T-helper 2 cell treated with Interferon-gamma antibody and Interleukin-4, amounts not matched to agents 100 ng/mL and 5 ng/mL, for 36 hours (primary cell): ENCODE results near the gene DCTN2. TPM values are rescaled to one million over a fixed set of nuclear protein-coding genes. Genes with fewer than 3 reads are reported as not detected.
"Not testable (repeated sequence)": the region's sequence is repeated elsewhere in the genome, so short reads cannot be mapped to it uniquely, and the experiment has no call there.

Experiments
- intact Hi-C: fragments of 100-400 bp; cut with micrococcal nuclease; formaldehyde crosslinking; loops from one replicate; pipeline ENCODE4 v1.15.1; 2023
- total RNA-seq: library from RNA; stranded (reverse); gene quantifications from 2 replicates; pipeline ENCODE4 v1.2.3, GENCODE V29; 2022

The DCTN2 gene
- total RNA-seq, 1 donor from 2014 or later: 85.7 TPM

DNA sequence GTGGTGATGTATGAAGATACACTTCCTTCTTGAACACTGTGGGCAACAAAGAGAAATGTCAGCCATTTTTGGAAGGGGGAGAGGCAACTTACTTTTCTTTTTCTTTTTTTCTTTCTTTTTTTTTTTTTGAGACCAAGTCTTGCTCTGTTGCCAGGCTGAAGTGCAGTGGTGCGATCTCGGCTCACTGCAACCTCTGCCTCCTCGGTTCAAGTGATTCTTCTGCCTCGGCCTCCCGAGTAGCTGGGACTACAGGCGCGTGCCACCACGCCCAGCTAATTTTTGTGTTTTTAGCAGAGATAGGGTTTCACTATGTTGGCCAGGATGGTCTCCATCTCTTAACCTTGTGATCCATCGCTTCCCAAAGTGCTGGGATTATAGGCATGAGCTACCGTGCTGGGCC, 29.3 kb downstream of the DCTN2 start:
- intact Hi-C loops: not testable (repeated sequence)

DNA sequence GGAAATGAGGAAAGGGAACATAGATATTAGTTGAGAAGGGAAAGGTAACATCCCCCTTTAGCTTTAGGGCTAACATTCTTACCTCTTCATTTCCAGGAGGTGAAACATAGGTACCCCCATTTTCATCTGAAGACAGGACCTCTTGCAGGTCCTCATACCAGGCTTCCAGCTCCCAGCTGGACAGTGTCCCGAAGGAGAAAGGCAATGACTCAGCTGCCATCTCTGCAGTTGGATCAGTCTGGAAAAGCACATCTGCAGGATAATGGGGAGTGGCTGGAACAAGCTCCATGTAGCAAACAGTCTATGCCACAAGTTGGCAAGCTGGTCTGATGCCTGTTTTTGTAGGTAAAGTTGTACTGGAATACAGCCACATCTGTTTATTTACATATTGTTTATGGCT, 29.8 kb downstream of the DCTN2 start:
- intact Hi-C loops: no loop called here

DNA sequence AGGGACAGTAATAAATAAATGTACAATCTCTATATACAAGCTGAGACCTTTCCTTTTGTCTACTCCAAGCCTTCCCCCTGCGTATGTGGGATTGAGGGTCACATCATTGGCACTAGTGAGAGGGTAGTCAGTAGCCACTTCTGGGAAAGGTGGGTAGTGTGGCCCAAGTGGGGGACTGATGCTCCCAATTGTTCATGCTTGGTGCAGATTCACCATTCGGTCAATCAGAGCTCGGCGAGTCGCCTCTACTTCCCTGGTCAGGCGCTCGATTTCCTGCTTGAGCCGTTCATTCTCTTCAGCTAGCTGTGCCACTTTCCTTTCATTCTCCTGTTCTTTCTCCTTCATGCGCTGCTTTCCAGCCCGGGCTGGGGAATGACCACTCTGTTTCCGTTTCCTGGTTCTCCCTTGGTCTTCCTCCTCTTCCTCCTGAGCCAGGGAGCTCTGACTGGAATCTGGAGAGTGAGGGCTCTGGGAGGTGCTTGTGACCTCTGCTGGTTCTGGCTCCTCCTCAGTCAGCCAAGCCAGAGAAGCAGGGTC, 30.3 kb downstream of the DCTN2 start:
- intact Hi-C loops: no loop called here

DNA sequence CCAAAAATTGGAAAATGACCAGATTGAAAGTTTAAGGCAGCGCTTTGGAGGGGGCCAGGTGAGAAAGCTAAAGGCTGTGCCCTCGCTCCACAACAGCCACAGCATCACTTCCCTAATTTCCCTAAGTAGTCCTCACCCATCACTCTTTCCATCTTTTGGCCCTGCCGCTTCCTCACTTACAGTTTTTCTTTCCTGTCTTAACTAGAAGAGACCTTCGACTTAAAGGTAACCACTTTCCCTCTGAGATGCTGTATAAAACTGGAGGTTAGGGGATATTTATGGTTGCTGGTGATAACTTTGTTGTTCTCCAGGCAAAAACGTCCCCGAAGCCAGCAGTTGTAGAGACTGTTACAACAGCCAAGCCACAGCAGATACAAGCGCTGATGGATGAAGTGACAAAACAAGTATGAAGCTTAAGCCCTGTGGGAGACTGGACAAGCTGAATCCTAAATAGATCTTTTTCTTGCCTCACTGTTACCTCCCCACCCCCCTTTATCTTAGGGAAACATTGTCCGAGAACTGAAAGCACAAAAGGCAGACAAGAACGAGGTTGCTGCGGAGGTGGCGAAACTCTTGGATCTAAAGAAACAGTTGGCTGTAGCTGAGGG, 31.0 kb downstream of the DCTN2 start:
- intact Hi-C loops: no loop called here

DNA sequence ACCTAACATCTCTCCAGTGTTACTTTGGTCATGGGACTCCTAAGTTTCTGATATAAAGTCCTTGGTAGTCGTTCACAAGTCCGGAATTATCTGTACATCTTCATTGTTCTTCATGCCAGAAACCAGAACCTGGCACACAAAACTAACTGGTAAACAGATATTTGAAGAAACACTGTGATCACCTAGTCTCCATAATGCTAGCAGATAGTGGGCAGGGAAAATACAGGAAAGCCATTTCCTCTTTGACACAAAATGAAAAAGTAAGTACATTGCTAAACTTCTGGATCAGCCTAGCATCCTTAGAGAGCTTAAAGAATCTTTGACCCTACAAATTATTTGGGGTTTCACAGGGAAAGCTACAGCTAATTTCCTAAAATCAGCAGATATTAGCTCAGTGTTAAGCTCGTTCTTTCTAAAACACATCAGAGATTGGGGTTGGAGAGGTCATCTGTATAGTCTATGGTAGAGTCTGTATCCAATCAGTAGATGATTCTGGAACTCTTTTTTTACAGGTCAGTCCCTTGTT, 31.5 kb downstream of the DCTN2 start:
- intact Hi-C loops: no loop called here

DNA sequence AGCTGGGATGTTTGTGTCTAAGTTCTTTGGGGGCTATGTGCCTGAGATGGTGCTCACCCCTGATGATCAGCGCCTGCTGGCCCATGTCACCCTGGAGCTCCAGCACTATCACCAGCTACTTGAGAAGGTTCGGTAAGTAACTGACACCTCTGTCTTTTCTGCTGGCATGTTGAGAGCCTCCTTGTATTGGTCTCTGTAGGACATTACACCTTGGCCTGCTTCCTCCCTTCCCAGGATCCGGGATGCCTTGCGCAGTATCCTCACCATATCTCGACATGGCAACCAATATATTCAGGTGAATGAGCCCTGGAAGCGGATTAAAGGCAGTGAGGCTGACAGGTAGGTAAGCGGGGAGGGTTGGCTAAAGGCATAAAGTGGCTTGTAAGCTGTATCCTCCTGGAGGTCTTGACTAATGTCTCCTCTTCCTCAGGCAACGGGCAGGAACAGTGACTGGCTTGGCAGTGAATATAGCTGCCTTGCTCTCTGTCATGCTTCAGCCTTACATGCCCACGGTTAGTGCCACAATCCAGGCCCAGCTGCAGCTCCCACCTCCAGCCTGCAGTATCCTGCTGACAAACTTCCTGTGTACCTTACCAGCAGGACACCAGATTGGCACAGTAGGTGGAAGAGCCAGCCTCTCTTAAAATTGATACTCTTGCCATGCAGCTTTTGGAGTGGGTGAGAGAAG, 32.1 kb downstream of the DCTN2 start:
- intact Hi-C loops: no loop called here

DNA sequence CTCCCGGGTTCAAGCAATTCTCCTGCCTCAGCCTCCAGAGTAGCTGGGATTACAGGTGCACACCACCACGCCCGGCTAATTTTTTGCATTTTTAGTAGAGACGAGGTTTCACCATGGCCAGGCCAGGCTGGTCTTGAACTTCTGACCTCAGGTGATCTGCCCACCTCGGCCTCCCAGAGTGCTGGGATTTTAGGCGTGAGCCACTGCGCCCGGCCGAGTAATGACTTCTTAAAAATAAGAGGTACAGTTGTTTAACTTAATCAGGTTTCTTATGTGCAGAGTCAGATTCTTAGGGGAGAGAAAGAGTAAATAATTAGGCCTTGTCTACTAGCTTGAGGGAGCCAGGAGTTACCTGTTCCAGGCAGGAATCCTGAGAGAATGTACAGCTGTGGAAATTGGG, 32.7 kb downstream of the DCTN2 start:
- intact Hi-C loops: not testable (repeated sequence)

DNA sequence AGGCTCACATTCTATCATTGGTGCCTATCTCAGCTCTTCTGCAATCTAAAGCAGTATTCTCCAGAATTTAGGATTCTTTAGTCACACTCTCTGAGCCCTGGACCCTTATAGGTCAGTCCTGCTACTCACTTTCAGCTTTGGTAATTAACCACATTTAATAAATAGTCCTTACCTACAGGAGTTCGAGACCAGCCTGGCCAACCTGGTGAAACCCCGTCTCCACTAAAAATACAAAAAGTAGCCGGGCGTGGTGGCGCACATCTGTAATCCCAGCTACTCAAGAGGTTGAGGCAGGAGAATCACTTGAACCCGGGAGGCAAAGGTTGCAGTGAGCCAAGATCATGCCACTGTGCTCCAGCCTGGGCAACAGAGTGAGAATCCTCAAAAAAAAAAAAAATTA, 33.3 kb downstream of the DCTN2 start:
- intact Hi-C loops: not testable (repeated sequence)

DNA sequence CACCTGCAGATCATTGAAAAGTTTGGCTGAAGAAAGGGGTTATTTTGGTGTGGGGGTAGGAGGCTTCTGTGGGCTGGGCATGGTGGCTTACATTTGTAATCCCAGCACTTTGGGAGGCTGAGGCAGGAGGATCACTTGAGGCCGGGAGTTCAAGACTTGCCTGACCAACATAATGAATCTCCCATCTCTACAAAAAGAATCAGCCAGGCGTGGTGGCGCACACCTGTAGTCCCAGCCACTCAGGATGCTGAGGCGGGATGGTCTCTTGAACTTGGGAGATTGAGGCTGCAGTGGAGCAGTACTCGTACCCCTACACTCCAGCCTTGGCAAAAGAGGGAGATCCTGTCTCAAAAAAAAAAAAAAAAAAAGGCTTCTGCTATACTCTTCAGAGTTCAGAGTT, 33.7 kb downstream of the DCTN2 start:
- intact Hi-C loops: no loop called here

DNA sequence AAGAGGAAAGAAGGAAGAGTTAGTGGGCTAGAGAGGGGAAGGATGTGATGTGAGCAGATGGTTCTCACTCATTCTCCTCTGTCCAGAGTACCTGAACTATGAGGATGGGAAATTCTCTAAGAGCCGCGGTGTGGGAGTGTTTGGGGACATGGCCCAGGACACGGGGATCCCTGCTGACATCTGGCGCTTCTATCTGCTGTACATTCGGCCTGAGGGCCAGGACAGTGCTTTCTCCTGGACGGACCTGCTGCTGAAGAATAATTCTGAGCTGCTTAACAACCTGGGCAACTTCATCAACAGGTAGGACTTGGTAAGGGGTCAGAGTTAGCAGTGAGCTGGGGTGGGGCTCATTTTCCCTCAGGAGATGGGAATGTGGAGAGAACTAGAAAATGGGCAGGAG, 34.3 kb downstream of the DCTN2 start:
- intact Hi-C loops: no loop called here

DNA sequence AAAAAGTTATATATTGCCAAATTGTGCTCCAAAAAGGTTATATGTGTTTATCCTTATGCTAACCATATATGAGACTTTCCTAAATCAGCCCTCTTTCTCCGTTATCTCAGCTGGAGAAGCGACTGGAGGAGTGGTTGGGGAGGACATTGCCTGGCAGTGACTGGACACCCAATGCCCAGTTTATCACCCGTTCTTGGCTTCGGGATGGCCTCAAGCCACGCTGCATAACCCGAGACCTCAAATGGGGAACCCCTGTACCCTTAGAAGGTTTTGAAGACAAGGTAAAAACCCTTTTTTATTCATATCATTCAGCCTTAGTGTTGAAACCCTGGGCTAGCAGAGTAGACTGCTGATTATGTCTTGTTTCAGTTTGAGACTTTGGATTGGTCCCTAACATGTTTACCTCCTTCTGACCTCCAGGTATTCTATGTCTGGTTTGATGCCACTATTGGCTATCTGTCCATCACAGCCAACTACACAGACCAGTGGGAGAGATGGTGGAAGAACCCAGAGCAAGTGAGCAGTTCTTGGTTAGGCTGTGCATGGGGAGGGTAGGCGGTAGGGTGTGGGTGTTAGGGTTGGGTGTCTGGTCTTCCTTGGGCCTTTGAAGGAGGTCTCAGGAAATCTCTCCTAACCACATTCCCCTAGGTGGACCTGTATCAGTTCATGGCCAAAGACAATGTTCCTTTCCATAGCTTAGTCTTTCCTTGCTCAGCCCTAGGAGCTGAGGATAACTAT, 35.2 kb downstream of the DCTN2 start:
- intact Hi-C loops: no loop called here

DNA sequence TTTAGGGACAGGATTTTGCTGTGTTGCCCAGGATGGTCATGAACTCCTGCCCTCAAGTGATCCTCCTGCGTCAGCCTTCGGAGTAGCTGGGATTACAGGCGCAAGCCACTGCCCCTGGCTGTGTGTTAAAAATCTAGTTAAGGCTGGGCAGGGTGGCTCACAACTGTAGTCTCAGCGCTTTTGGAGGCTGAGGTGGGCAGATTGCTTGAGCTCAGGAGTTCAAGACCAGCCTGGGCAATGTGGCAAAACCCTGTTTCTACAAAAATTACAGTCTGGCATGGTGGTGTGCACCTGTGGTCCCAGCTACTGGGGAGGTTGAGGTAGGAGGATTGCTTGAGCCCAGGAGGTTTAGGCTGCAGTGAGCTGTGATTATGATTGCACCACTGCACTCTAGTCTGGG, 35.8 kb downstream of the DCTN2 start:
- intact Hi-C loops: no loop called here

DNA sequence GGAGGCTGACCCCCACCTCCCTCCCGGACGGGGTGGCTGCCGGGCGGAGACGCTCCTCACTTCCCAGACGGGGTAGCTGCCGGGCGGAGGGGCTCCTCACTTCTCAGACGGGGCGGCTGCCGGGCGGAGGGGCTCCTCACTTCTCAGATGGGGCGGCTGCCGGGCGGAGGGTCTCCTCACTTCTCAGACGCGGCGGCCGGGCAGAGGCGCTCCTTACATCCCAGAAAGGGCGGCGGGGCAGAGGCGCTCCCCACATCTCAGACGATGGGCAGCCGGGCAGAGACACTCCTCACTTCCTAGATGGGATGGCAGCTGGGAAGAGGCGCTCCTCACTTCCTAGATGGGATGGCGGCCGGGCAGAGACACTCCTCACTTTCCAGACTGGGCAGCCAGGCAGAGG, 39.2 kb downstream of the DCTN2 start:
- intact Hi-C loops: not testable (repeated sequence)

DNA sequence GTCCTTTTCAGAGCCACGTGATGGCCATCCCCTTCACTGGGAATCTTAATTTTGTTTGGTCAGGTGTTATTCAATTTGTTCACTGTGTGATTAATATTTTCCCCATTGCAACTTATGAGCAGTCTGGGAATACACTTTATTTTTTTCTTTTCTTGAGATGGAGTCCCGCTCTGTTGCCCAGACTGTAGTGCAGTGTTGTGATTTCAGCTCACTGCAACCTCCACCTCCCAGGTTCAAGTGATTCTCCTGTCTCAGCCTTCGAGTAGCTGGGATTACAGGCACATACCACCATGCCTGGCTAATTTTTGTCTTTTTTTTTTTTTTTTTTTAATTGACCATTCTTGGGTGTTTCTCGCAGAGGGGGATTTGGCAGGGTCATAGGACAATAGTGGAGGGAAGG, 40.5 kb downstream of the DCTN2 start:
- intact Hi-C loops: not testable (repeated sequence)

DNA sequence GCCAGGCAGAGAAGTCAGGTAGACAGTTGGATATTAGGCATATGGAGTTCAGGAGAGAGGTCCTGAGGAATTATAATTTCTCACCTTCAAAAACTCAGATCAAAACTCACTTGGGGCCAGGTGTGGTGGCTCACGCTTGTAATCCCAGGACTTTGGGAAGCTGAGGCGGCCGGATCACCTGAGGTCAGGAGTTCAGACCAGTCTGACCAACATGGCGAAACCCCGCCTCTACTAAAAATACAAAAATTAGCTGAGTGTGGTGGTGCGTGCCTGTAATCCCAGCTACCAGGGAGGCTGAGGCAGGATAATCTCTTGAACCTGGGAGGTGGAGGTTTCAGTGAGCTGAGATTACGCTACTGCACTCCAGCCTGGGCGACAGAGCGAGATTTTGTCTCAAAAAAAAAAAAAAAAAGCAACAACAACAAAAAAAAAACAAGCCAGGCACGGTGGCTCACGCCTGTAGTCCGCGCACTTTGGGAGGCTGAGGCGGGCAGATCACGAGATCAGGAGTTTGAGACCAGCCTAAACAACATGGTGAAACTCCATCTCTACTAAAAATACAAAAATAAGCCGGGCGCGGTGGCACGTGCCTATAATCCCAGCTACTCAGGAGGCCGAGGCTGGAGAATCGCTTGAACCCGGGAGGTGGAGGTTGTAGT, 44.6 kb downstream of the DCTN2 start:
- intact Hi-C loops: not testable (repeated sequence)

DNA sequence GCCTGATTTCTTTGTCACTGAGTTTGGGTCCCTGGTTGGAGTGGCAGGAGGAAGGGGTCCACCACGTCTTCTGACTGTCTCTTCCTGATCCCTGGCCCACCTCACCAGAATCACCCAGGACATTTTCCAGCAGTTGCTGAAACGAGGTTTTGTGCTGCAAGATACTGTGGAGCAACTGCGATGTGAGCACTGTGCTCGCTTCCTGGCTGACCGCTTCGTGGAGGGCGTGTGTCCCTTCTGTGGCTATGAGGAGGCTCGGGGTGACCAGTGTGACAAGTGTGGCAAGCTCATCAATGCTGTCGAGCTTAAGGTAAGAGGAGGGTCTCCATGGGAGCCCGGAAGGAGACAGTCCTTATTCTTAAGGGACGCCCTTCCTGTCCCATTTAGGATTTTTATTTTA, 46.8 kb downstream of the DCTN2 start:
- intact Hi-C loops: no loop called here

DNA sequence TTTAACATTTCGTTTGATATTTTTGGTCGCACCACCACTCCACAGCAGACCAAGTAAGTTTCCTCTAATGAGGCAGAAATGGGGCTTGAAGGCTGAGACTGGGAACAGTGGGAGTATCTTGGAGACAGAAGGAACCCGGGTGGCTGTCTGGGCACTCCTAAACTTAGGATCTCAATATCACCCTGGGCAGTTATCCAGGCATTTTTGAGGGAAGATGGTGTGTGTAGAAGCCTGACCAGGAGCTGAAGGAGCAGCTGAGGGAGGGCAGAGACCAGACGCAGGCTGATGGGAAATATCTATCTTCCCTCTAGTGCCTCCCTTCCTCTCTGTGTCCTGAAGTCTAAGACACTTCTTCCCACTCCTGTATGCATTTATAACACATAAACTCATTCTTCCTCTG, 48.4 kb downstream of the DCTN2 start:
- intact Hi-C loops: no loop called here

DNA sequence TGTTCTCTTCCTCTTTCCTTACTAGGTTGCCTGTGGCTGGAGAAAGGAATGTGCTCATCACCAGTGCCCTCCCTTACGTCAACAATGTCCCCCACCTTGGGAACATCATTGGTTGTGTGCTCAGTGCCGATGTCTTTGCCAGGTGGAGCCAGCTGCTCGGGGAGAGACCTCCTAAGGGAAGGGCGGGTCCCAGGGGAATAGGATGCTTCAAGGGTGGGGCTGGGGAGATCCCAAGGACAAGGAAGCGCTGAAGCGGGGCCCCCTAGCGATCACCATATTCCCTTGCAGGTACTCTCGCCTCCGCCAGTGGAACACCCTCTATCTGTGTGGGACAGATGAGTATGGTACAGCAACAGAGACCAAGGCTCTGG, 48.9 kb downstream of the DCTN2 start:
- intact Hi-C loops: no loop called here

DNA sequence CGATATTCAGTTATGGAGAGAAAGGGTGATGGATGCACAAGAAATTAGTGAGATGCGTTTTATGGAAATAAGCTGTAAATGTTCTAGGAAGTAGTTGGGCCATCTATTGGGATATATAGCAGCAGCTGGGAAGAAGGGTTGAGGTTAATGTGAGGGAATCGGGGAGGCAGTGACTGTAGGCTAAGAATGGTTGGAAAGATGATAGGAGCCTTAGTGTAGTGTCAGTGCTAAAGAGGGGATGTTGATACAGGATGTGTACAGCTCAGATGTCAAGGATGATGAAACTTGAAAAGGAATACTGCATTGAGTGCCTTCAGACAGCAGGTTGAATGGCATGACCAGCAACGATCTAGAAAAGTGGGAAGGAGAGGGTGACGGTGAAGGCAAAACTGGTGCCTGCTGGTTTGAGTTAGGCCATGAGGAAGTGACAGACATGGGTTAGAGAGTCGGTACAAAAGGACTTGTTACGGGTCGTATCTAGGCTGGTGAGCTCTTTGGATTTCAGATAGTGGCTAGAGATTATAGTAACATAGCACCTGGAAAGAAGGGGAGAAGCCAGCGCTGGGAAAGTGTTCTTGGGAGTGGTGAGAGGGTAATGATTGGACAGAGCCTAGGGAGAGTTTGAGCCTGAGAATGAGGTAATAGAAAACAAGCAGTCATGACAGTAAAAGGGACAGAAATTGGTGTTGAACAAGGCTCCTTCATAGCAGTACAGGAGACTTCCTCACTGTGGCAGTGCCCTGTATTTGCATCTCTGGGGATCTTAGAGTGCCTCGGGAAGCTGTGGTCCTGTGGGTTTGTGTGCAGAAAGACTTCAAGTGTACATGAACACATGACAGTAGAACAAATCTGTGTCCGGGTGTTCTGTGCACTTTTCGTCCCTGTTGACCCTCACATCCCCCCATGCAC, 49.5 kb downstream of the DCTN2 start:
- intact Hi-C loops: no loop called here

DNA sequence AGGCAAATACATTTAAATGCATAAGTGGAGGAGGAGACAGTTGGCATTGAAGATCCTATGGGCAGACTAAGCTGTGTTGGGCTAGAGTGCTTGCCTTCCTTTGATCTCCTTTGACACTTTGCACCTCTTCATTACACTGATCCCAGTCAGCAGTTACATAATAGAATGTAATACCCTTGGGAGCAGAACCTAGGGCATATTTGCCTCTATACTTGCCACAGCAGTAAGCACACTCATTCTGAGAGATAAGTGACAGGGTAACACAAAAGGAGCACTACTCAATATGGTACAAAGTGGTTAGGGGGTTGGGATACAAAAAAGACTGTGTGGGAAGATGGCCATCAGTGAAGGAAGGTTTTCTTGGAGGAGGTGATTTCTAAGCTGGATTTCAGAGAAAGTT, 50.2 kb downstream of the DCTN2 start:
- intact Hi-C loops: no loop called here
